Kidney (tissue), 14 donors: ENCODE data around the gene KRTAP12-3. TPM values are rescaled to one million over a fixed set of nuclear protein-coding genes. Genes with fewer than 3 reads are reported as not detected.
A peak's percentile ranks its signal among the peaks of the same experiment; 100 is the strongest.

ENCODE experiments used
- DNase-seq, 5 donors: peaks; one replicate each; pipeline ENCODE4 v3.0.0-alpha.2; 2013 to 2020
- FAIRE-seq: peaks from 2 replicates; lab custom pipeline; 2012; peaks lifted over from hg19 to GRCh38; lab: Jason Lieb, UNC
- H3K27ac ChIP-seq, 2 donors: one replicate each; pipeline ENCODE4 v1.7.0; 2013; ENCODE audit warnings: low read depth in 2 of 2, low read length in 2 of 2, inconsistent platforms in 1 of 2
- H3K27me3 ChIP-seq: one replicate; pipeline ENCODE4 v1.7.1; 2013; ENCODE audit warnings: low read length, inconsistent platforms; ENCODE audit not compliant: control insufficient read depth, insufficient read depth
- H3K36me3 ChIP-seq, 3 donors: one replicate each; pipeline versions ENCODE4 v1.7.0 to v1.7.1; 2013; ENCODE audit warnings: low read length in 3 of 3, control low read depth in 1 of 3, inconsistent platforms in 1 of 3; ENCODE audit not compliant: insufficient read depth in 3 of 3, control insufficient read depth in 2 of 3
- H3K4me1 ChIP-seq, 3 donors: one replicate each; pipeline versions ENCODE4 v1.7.0 to v1.7.1; 2013; ENCODE audit warnings: low read length in 3 of 3, inconsistent platforms in 1 of 3, low read depth in 1 of 3; ENCODE audit not compliant: control insufficient read depth in 2 of 3, insufficient read depth in 2 of 3
- H3K4me3 ChIP-seq, 3 donors: one replicate each; pipeline versions ENCODE4 v1.7.0 to v1.8.1; 2013; ENCODE audit warnings: low read length in 3 of 3, control low read depth in 1 of 3, inconsistent platforms in 1 of 3
- H3K9ac ChIP-seq, 3 donors: one replicate each; pipeline versions ENCODE4 v1.7.0 to v1.7.1; 2013; ENCODE audit warnings: low read length in 3 of 3, control low read depth in 1 of 3, inconsistent platforms in 1 of 3
- H3K9me3 ChIP-seq, 3 donors: one replicate each; pipeline versions ENCODE4 v1.7.0 to v1.7.1; 2013; ENCODE audit warnings: low read length in 3 of 3, control low read depth in 1 of 3, inconsistent platforms in 1 of 3; ENCODE audit not compliant: control insufficient read depth in 2 of 3, insufficient read depth in 1 of 3
- CTCF ChIP-seq: IDR thresholded peaks from 3 replicates; pipeline ENCODE4 v1.5.1; 2012; ENCODE audit warnings: mild to moderate bottlenecking, moderate library complexity, borderline replicate concordance; ENCODE audit not compliant: insufficient read depth; ENCODE audit errors: extremely low read depth
- intact Hi-C: fragments of 100-400 bp; cut with DNase I; formaldehyde crosslinking; loops from one replicate; pipeline ENCODE4 v1.11.1; 2022
- polyA plus RNA-seq: library from polyadenylated mRNA; stranded (reverse); fragments of 350-450 nt; fragmentation: Illumina TruSeq; extraction: RNeasy Lipid Tissue Mini Kit (QIAGEN cat#74804); gene quantifications from one replicate; pipeline ENCODE4 v1.2.3, GENCODE V29; 2014; ENCODE audit warnings: low read depth, low replicate concordance; ENCODE audit not compliant: insufficient read depth
- total RNA-seq: library from RNA; stranded (reverse); fragmentation: NEBNext Ultra II Directional; extraction: Animal tissue kit (Norgen Biotek cat#: 25700); gene quantifications from one replicate; pipeline ENCODE4 v1.2.1, GENCODE V29; 2021
- donor health status: control.
- donor health status: control.
- donor health status: control.
- donor health status: control.
- donor health status: control.
- donor health status: DM: yes; HTN: yes; CAD: no.
- donor health status: Normal renal cell carcinoma (clear cell type).

KRTAP12-3 gene
- total and polyA plus RNA-seq, 2 donors from 2014 or later, result not detected

- intact Hi-C loops, result no loop called here
- TF ChIP-seq CTCF, result no peak
- H3K27ac ChIP-seq, result no peak overlapping the region
- H3K36me3 ChIP-seq, result no peaks in the 10 kb centered on the region
- no peaks in the 10 kb centered on the region for H3K27me3 ChIP-seq
- no peak for FAIRE-seq
- peak in 1 of 5 donors; percentile 66 for DNase-seq
- no peak overlapping the region for H3K9ac ChIP-seq
- peaks cover 0 to 5% (median 0%) of the 10 kb centered on the region in 3 donors for H3K9me3 ChIP-seq
- no peak overlapping the region for H3K4me3 ChIP-seq
- H3K4me1 ChIP-seq, result no peaks in the 10 kb centered on the region
Observed at GRCh38 chr21:44613386-44614155, 44.2 kb upstream of the KRTAP12-3 start.

- no peak for TF ChIP-seq CTCF
- Histone ChIP-seq H3K9ac (no peak overlapping the region), H3K27ac (no peak overlapping the region), H3K4me3 (no peak overlapping the region), H3K4me1 (no peaks in the 10 kb centered on the region), H3K27me3 (no peaks in the 10 kb centered on the region), H3K9me3 (peaks cover 0 to 5% (median 0%) of the 10 kb centered on the region in 3 donors), H3K36me3 (no peaks in the 10 kb centered on the region)
- DNase-seq (peak in 1 of 5 donors; percentile 55), FAIRE-seq (no peak)
- intact Hi-C loops, result no loop called here
Observed at GRCh38 chr21:44614161-44614631, 43.5 kb upstream of the KRTAP12-3 start.

GRCh38 chr21:44614961-44615391, 42.8 kb upstream of the KRTAP12-3 start:
- no peak for DNase-seq

More at GRCh38 chr21:44614961-44615391, 42.8 kb upstream of the KRTAP12-3 start:
- H3K9me3 ChIP-seq, result peaks cover 0 to 5% (median 0%) of the 10 kb centered on the region in 3 donors
- no peak overlapping the region for H3K27ac ChIP-seq
- no peaks in the 10 kb centered on the region for H3K36me3 ChIP-seq
- no peak overlapping the region for H3K4me3 ChIP-seq
- H3K9ac ChIP-seq, result no peak overlapping the region
- FAIRE-seq, result no peak
- TF ChIP-seq CTCF, result no peak
- H3K4me1 ChIP-seq, result no peaks in the 10 kb centered on the region
- no peaks in the 10 kb centered on the region for H3K27me3 ChIP-seq
- intact Hi-C loops, result no loop called here
